GM18907 (cell line): Measurements from ENCODE around the gene SCD.
"Not testable (repeated sequence)": the region's sequence is repeated elsewhere in the genome, so short reads cannot be mapped to it uniquely, and the experiment has no call there.

Experiments
- ATAC-seq: cut with Tn5 transposase; IDR thresholded peaks from one replicate; pipeline ENCODE4 v1.9.1; 2021; ENCODE audit warnings: mild to moderate bottlenecking, moderate library complexity; ENCODE audit not compliant: unreplicated experiment

Gene SCD

DNA sequence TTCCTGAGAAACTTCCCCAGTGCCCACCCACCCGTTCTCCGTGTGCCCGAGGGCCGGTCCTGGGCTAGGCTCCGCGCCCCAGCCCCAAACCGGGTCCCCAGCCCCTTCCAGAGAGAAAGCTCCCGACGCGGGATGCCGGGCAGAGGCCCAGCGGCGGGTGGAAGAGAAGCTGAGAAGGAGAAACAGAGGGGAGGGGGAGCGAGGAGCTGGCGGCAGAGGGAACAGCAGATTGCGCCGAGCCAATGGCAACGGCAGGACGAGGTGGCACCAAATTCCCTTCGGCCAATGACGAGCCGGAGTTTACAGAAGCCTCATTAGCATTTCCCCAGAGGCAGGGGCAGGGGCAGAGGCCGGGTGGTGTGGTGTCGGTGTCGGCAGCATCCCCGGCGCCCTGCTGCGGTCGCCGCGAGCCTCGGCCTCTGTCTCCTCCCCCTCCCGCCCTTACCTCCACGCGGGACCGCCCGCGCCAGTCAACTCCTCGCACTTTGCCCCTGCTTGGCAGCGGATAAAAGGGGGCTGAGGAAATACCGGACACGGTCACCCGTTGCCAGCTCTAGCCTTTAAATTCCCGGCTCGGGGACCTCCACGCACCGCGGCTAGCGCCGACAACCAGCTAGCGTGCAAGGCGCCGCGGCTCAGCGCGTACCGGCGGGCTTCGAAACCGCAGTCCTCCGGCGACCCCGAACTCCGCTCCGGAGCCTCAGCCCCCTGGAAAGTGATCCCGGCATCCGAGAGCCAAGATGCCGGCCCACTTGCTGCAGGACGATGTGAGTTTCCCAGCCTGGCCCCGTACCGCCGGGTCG lies at the start of gene SCD:
Gene SCD (plus strand): TSS at position 469 of the 803 bp plus-strand sequence. CDS start 272 bp downstream, at position 741.
- peak; percentile 87 for ATAC-seq

DNA sequence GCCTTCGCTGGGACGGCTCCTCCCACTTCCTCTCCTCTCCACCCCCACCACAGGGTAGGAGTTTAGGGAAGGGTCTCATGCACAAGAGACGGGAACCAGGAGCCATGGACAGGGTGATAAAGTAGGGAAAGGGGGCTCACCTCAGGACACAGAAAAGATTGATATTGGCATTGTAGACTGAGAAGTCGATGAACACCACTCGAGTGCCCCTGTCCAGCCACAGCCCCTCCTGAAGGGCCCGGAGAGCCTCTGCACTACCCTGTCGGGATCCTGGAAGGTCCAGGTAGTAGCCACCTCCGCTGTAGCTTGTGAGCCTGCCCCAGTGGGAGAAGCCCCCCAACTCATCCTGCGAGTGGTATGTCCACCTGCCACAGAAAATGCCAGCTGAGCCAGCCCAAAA lies 49.8 kb upstream of the SCD start:
- ATAC-seq = no peak

DNA sequence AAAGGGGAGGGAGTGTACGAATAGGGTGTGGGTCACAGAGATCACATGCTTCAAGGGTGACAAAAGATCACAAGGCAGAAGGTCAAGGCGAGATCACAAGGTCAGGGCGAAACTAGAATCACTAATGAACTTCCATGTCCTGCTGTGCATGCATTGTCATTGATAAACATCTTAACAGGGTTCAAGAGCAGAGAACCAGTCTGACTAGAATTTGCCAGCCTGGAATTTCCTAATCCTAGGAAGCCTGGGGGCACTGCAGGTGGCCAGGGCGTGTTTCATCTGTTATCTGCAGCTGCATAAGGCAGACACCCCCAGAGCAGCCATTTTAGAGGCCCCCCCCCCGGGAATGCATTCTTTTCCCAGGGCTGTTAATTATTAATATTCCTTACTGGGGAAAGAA lies 45.9 kb upstream of the SCD start:
- not testable (repeated sequence) for ATAC-seq

DNA sequence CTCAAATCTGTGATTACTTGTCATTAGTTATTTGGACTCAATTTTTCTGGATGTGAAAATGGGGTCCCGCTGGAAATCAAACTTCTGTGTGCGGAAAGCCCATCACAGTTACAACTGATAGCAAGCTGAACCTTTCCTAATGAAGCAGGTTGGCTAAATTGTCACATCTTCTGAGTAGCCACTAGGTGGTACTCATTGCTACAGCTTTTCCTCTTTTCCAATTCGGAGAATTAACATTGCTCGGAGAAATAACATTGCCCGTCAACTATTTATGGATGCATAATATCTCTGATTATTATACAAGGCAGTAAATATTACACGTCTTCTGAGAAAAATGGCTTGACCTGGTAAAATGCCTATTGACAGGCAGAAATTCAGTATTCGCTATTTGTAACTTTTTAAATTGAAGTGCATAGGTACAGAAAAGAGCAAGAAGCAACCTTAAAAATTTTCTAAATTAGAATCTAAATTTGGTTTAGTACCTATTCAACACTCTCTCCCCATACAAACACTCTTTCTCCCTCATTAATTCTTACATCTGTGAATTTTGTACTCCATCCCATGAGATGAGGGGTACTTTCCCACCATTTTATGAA lies 43.2 kb upstream of the SCD start:
- no peak for ATAC-seq

DNA sequence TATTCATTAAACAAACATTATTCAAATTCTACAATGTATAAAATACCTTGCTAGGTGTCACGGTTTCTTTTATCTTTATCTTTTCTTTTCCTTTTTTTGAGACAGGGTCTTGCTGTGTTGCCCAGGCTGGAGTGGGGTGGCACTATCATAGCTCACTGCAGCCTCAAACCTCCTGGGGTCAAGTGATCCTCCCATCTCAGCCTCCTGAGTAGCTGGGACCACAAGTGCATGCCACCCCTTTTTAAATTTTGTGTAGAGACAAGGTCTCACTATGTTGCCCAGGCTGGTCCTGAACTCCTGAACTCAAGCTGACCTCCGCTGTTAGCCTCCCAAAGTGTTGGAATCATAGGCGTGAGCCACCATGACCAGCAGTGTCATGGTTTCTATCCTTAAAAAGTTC lies 42.6 kb upstream of the SCD start:
- no peak for ATAC-seq

DNA sequence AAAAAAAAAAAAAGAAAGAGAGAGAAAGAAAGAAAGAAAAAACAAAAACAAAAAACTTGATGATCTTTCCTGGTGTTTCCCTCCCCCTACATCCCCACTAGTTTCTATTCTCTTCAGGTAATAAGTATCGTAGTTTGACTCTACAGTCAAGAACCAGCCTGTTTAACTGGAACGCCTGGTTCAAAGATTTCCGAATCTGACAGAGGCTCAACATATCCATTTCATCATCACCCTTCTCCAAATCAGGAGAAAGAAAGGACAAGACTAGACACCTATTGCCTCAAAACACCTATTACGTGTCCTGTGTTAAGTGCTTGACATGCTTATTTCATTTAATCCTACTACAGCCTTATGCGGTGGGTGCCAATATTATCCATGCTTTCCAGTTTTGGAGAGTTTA lies 40.2 kb upstream of the SCD start:
- no peak for ATAC-seq

DNA sequence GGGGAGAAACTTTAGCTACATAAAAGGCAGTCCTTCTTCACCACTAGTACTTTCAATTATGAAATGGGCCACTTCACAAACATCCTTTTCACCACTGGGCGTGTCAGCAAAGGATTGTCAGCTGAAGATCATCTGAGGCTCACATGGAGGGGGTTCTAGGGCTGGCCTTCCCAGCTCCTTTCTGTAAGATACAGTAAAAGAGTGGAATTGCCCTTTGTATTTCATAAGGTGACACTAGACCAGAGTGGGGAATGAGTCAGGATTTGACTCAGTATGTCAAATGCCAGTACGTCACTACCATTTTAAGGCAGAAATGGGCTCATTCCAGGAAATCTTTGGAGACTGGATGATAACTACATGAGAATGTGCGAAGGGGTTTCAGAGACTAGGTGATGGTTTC lies 39.3 kb upstream of the SCD start:
- no peak for ATAC-seq

DNA sequence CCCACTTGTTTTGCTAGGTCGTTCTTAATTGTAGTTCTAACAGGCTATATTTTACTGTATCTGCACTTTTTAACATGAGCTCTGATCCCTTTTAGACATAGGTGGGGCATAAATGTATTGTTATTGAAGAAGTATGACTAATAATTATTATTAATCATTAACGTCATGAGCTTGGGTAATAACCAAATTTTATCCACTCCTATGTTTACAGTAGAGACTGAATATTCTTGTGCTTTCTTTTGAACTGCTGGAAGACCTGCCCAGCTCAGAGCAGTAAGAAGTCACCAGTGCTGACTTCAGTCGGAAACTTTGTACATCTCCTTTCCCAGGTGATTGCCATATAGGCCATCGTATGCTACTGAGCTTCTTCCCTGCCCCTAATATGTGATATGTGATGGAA lies 35.7 kb upstream of the SCD start:
- ATAC-seq = no peak

DNA sequence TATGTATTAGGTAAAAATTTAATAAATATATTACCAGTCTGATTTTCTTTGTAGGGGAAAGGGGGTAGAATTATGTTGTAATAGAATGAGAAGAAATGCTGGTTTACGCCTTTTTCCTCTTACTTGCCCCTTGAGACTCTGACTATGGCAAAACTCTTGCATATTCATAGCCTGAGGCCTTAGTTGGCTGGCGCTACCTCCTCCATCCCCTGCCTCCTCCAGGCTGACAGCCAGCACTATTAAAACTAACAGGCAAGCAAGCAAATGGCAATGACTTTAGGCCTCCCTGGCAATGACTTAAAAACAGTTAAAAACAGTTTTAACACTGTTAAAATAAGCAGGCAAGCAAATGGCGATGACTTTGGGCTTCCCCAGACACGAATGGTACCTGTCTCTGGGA lies 31.4 kb upstream of the SCD start:
- ATAC-seq = no peak

DNA sequence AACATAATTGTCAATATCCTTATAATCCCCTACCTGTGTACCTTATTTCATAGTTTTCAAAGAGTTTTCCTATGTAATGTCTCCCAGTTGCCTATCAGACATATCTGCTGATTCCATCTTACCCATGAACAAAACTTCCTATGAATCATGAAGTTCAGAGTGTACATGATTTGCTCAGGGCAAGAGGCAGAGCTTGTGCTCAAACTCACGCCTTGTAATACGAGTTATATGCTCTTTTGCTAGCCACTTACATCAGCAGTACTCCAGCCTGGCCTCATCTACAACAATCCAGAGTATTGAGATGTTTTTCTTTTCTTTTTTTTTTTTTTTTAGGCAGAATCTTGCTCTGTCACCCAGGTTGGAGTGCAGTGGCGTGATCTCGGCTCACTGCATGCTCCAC lies 28.8 kb upstream of the SCD start:
- ATAC-seq = no peak

DNA sequence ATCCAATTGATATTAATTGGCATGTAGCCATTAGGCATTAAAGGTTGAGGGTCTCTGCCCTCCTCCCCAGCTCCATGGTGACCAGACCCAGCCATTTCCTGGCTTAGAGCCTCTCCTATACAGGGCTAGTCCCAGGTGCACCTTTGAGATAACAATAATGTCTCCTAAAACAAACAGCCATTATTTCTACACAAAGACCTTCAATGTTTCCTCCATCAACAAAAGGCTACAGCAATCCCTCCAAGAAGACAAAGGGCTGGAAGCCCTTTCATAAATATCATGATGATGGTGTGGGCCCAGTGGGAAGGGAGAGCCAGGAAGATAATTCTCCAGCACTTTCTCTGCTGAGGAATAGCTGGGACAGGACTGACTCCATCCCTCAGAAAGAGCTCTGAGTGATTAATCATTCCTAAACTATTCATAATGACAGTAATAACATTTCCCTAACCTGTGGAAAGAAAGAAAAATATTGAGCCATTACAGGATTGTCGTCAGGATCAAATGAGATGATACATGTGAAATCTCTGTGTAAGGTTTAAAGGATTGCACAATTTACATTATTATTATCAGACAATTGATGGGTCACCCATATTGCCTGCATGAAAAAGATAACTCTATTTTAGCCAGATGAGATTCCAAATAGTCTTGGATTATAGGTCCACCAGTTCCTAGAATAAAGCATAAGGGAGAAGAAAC lies 27.2 kb upstream of the SCD start:
- no peak for ATAC-seq

DNA sequence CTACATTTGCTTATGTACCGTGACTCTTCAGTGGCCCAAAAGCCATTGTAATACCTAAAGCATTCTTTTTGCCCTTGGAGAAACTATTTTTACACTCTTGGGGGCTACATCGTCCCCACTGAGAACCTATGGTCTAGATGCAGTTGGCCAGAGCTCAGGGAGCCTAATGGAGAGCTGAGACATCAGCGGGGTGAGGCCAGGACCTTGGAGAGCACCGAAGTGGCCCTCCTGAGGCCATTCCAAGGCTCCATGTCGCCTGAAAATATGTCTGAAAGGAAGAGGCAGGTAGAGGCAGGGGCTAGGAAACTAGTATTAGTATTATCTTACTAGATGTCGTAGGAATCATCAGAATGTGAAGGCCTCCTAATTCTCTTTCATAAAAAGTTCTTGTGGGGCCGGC lies 21.9 kb upstream of the SCD start:
- no peak for ATAC-seq

DNA sequence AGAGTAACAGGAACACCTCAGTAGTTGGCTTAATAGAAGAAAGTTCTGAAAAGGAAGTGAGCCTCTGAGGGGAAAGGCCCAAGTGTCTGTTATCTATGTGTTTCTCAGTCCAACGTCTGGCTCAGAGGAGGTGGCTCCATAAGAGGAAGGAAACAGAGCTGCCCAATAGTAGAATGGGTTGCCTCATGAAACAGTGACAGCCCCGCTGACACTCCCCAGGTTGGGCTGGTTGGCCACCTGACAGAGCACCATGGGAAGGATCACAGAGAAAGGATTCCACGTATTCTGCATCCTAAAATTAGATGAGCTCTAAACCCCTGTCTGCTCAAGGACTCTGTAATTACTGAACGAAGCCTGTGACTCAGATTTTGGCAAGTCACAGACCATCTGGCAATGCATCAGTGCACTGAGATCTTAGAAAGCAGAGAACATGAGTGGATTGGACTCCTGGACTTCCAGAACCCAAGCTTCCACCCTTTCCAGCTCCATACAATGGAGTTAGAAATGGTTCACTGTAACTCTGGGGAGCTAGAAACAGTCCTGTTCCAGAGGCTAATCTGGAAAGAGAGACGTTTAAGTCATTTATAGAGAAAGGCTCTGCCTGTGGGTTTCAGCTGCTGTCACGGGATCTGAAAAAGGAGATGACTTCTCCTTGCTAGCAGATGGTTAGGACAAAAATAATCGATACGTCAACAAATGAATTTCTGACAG lies 19.9 kb upstream of the SCD start:
- peak; percentile 97 for ATAC-seq

DNA sequence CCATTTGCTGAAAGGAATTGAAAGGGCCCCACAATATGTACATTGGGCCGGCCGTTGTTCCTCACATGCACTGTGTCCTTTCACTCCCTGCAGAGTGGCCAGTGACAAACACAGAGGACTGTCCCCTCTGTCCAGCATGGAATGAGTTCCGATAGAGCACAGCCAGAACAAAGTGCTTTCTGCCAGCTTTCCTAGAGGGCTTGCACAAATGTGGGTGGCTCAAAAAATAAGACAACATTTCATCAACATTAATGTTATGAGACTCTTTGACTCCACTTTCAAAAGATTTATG lies 19.4 kb upstream of the SCD start:
- ATAC-seq = no peak

DNA sequence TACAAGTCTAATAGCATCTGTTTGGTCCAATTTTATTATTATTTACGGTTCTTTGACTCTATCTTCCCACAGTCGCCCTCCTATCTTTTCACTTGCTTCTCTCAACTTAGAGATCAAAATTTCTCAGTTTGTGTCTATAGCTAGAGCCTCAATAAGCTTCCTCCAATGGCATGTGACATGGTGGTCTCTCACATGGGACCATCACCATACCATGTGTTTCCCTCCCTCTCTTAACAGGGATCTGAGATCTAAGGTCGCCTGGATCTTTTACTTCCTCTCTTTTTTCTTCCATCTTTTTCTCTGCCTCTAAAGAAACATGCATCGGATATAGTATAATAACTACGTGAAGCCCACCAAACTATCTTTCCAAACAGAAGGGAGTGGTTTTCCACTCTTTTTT lies 18.8 kb upstream of the SCD start:
- ATAC-seq = no peak

DNA sequence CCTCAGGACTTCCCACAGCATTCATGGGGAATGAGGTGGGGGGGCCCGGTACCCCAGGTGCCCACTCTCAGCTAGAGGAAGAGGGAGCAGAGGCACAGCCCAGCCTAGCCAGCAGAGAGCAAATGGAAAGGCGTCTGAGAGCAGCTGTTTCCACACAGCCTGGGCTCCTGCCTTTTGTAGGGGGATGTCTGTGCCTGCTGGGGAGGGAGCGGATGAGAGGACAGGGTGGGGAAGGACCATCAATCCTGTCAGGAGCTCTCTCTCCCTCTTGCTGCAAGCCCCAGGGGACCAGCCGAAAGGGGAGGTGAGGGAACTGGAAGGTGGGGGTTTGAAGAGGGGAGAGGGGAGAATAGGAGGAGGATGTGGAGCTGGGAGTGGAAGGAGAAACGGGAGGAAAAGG lies 17.0 kb upstream of the SCD start, which contains the start of gene PKD2L1:
Gene PKD2L1 (minus strand): TSS at position 150 of the 400 bp plus-strand sequence. CDS start 125 bp downstream, at position 25.
- ATAC-seq = no peak

DNA sequence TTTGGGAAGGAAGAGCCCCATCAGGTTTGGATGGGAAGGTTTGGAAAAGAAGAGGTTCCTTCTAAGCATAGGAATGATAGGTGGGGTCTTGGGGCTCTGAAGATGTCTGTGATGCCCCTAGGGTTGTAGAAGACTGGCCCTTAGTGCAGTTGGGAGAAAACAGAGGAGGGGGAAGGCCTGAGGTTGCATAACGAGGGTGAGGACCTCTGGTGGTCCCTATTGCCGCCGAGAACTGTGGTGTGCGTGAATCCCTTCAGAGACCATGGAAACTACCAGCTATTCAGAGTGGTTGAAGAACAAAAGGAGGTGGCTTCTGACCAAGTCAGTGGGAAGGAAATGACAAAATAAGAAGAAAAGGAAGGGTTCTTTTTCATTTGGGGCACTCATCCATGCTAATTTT lies 13.9 kb upstream of the SCD start:
- ATAC-seq = no peak

DNA sequence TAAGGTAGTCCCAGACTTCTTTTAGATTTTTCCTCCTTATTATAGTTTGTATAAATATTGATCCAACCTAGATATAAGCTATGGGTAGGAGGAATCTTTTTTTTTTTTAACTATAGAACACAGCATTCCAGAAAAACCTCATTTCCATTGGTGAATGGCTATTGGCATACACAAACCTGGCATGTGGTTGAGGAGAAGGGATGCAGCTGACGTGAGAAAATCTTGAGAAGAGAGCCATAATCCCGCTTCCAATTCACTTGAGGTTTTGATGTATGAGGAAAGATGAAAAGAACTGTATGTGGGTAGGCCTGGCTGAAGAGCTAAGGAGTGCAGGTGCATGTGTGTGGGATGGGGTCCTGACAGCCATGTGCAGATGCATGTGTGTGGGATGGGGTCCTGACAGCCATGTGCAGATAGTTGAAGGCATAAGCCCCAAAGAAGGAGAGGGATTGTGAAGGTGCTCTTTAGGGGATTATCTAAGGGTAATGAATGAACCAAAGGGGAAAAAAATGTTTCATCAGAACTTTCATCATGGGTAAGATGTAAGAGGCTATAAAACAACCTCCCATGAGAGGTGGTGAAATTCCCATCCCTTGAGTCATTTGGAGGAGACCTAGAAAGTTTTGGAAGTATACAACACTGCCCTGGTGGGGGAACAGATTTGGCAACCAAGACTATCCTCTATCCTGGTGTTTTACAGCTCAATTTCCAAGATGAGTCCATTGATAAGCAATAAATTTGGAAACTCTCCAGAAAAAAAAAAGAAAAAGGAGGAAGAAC lies 13.2 kb upstream of the SCD start:
- ATAC-seq = no peak

DNA sequence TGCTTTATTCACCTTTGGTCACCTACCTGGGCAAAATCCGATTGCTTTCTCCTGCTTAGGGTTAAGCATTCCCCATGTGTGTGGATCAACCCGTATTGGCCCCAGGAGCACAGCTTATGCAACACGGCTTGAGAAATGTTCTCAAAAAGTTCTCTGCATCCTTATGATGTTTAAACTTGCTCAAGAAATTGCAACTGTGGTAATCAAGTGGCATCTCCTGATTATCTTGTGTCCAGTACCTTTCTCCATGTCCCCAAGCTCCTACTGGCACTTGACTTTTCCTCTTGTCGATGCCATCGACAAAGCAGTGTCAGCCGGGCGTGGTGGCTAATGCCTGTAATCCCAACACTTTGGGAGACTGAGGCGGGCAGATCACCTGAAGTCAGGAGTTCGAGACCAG lies 12.3 kb upstream of the SCD start:
- no peak for ATAC-seq

DNA sequence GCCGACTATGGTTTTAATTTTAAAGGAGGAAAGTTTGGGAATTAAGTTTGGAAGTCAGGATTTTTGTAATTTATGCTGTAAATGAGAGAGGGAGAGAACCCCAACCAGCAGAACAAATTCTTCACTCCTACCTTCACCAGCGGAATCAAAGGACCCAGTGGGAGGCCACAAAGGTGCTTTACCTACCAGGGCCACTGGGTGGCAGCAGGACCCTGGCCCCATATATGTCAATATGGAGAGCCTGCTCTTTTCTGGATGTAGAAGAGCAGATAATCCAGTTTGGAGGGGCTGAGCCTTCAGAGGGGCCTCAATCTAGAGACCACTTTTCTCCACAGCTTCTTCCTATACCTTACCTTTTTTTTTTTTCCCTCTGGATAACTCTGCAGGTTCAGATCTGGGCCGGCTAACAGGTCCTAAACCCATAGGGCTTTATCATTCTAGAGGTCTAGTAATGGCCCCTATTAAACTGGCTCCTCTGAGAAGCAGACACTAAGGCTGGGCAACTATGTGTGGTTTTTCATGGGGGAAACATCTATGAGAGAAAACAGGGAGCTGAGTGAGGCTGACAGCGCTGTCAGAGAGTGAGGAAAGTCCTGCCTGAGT lies 8.5 kb upstream of the SCD start:
- peak; percentile 41 for ATAC-seq
